ENCODE results near the gene NIPAL4.
A peak's percentile ranks its signal among the peaks of the same experiment; 100 is the strongest.
"Not testable (repeated sequence)": the region's sequence is repeated elsewhere in the genome, so short reads cannot be mapped to it uniquely, and the experiment has no call there.

The NIPAL4 gene

DNA sequence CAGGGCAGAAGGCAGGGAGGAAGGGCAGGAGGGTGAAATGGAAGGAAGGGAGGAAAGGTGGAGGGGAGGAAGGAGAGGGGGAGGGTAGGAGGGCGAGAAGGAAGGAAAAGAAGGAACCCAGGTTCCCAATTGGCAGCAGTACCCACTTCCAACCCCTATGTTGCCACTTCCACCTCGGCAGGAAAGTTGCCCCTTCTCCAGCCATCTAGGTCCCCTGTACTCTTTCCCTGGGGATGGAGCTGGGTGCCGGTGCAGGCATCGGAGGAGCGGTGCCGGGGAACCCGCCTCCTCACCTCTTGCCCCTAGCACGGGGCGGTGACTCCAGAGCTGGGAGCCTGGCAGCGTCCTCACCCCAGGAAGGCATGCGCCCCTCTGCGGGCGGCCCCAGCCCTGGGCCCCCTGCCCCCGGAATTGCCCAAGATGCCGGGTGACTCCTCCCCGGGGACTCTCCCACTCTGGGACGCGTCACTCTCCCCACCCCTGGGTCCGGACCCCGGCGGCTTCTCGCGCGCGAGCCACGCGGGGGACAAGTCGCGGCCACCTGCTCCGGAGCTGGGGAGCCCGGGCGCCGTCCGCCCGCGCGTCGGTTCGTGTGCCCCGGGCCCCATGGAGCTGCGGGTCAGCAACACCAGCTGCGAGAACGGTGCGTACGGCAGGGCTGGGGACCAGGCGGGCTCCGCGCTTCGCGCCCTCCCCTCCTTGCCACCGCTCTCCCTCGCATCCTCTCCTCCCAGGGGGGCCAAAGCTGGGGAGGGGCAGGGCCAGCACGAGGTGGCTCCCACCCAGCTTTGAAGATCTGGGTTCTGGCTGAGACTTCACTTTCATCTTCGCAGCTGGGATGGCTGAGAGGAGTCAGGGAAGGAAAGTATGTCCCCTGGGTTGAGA is at the start of gene NIPAL4:
Gene NIPAL4 (plus strand): TSS at position 499 of the 885 bp plus-strand sequence. CDS start 108 bp downstream, at position 607.
- no peak for DNase-seq (ENCODE audit: low read depth)

- no peak for DNase-seq (ENCODE audit: low read depth)
These were observed 44.2 kb upstream of the NIPAL4 start for GRCh38 chr5:157415838-157416237.

- not testable (repeated sequence) for DNase-seq (ENCODE audit: low read depth)
These were observed 40.5 kb upstream of the NIPAL4 start for GRCh38 chr5:157419521-157419920.

DNA sequence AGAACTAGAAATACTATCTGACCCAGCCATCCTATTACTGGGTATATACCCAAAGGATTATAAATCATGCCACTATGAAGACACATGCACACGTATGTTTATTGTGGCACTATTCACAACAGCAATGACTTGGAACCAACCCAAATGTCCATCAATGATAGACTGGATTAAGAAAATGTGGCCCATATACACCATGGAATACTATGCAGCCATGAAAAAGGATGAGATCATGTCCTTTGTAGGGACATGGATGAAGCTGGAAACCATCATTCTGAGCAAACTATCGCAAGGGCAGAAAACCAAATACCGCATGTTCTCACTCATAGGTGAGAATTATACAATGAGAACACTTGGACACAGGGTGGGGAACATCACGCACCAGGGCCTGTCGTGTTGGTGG is 30.1 kb upstream of the NIPAL4 start:
- not testable (repeated sequence) for DNase-seq (ENCODE audit: low read depth)

- DNase-seq (ENCODE audit: low read depth): peak; percentile 71
These were observed 28.3 kb upstream of the NIPAL4 start for GRCh38 chr5:157431544-157432200.

DNA sequence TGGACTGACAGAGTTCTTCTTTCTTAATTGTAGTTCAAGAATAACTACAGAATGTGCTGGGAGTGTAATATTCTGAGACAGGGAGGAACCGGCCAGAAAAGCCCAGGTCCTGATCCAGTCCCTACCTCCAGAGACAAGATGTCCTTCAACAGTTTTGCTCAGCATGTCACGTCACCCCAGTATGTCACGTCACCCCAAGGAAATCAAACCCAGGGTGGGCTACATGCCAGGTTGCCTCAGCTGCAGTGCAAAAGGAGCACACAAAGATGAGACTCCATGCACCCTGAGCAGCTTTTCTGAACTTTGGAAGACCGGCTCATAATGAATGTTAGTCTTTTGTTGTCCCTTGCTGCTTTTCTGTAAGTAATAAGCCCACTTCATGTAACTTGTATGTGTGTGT is 25.9 kb upstream of the NIPAL4 start:
- no peak for DNase-seq (ENCODE audit: low read depth)

GRCh38 chr5:157443041-157443549 is 16.9 kb upstream of the NIPAL4 start:
- DNase-seq (ENCODE audit: low read depth): no peak

DNA sequence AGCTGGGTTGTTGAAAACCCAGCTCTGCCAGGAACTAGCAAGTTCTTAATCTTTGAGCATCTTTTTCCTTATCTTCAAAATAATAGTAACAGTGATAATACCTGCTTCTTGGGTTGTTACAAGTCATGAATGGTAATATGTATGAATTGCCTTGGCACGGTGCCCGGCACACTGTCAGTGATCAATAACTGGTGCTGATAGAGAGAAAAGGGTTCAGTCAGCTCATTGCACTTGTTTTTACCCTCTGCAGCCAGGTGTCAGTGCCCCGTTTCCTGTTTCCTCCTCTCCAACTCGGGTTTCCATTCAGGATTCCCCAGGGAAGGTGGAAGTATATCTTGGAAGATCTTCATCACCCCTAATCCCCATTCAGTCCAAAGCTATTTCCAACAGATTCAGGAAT is 15.8 kb upstream of the NIPAL4 start:
- DNase-seq (ENCODE audit: low read depth): no peak

GRCh38 chr5:157445745-157446411 is 14.1 kb upstream of the NIPAL4 start:
- no peak for DNase-seq (ENCODE audit: low read depth)

GRCh38 chr5:157446412-157446935 is 13.5 kb upstream of the NIPAL4 start:
- no peak for DNase-seq (ENCODE audit: low read depth)

GRCh38 chr5:157447201-157447637 is 12.8 kb upstream of the NIPAL4 start:
- DNase-seq (ENCODE audit: low read depth): no peak

- no peak for DNase-seq (ENCODE audit: low read depth)
These were observed 10.8 kb upstream of the NIPAL4 start for GRCh38 chr5:157449011-157449723.

DNA sequence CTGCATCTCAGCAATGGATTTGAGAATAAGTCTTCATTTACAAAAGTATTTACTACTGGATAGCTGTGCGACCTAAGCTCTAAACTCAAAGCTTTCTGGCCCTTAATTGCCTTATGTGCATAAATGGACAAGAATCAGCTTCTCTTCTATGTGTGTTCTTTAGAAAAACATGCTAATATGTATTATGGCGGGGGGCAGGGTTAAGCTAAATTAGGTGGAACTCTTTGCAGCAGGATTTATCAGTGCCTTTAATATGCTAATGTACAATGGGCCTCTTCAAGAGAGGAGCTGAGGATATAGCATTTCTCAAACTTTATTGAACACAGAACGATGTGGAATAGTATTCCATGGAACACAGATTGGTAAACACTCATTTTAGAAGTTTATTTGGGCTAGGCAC is 10.0 kb upstream of the NIPAL4 start:
- DNase-seq (ENCODE audit: low read depth): no peak

DNA sequence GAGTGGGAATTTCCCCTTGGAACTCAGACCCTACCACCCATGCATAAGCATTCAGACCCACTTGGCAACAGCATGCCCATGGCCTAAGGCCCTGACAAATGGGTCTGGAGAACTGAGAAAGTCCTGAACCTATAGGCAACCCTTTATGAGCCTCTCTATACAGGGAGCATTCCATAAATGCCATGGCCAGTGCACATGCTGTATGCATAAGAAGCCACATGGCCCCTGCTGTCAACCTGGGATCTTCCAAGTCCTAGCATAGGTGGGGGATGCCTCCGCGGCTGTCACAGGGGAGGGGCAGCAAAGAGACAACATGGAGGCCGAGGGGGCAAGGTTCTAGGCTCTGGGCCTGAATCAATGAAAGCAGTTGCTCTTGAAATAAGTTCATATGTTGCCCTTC is 8.2 kb upstream of the NIPAL4 start:
- DNase-seq (ENCODE audit: low read depth): no peak

DNA sequence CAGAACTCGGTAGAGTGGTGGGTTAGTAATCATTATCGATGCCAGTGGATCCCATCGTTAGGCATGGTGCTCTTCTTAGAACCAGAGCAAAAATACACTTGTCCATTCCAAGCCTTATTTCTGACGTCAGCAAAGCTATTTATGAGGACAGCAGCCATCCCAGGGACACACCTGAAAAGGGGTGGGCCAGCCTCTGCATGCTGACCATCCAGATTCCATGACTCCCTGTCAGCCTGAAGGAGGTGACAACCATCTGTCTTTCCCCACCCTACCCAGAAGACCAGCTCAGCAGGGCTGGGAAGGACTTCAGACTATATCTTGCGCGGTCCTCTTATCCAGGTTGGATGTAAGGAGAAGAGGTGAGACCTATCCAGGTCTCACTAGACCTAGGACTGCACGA is 5.7 kb upstream of the NIPAL4 start:
- no peak for DNase-seq (ENCODE audit: low read depth)

DNA sequence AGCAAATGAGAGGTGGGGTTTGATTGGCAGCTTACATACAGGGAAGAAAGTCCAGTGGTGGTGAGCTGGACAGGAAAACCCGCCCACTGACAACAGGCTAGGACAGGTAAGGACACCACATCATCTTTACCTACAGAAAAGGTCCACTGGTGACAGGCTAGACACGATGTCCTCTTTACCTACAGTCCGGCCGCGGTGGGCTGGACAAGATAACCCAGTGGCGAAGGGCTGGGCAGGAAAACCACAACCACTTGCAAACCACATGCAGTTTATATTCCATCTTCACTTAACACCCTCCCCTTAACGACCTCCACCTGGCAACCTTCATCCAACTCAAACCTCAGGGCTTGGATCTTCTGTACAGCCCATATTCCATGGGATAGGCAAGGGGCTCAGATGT is 5.0 kb upstream of the NIPAL4 start:
- DNase-seq (ENCODE audit: low read depth): no peak

GRCh38 chr5:157456301-157456700 is 3.7 kb upstream of the NIPAL4 start:
- no peak for DNase-seq (ENCODE audit: low read depth)

- no peak for DNase-seq (ENCODE audit: low read depth)
These were observed 2.6 kb upstream of the NIPAL4 start for GRCh38 chr5:157457391-157457790.

DNA sequence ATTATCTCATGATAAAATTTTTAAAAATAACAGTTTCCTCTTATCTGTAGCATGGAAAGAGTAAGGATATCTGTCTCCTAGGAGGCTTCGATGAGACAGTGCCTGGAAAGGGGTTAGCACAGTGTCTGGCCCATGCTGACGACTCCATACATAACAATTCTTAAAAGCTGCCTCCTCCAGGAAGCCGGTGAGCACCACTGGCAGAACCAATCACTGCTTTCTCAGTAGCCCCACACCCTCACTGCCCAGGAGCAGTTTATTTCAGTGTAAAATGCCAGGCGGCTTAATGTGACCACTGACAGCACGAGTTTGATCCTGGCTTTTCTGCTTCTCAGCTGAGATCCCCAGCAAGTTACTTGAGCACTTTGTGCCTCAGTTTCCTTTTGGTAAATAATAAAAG is 1.2 kb upstream of the NIPAL4 start:
- no peak for DNase-seq (ENCODE audit: low read depth)

- no peak for DNase-seq (ENCODE audit: low read depth)
These were observed 1.1 kb downstream of the NIPAL4 start for GRCh38 chr5:157460921-157461792.

DNA sequence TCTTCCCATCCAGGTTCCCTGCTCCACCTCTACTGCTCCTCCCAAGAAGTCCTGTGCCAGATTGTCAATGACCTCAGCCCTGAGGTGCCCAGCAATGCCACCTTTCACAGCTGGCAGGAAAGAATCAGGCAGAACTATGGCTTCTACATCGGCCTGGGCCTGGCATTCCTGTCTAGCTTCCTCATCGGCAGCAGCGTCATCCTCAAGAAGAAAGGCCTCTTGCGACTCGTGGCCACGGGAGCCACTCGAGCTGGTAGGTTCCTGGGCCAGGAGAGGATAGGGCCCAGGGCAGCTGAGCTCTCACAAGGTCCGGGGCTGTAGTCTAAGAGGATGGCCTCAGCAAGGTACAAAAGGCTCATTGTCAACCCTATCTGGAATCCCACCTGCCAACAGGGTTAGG is 3.1 kb downstream of the NIPAL4 start:
- no peak for DNase-seq (ENCODE audit: low read depth)

Measured in iris pigment epithelial cell (primary cell).